Gastrocnemius medialis (tissue), 4 donors: ENCODE results near the gene TENT5C.

Experiments used
- POLR2A ChIP-seq, 2 donors: fragments of 450-650 bp; IDR thresholded peaks; one replicate each; pipeline ENCODE4 v1.6.1; 2017; ENCODE audit warnings: antibody characterized with exemption in 2 of 2, mild to moderate bottlenecking in 2 of 2, moderate library complexity in 2 of 2
- TF ChIP-seq, protein P1 (sequence below), 5 experiments: fragments of 450-650 bp in 3 of 5; fragments of 200-600 bp in 2 of 5; sonication (generic) in 2 of 5; IDR thresholded peaks in 4 of 5; conservative IDR thresholded peaks in 1 of 5; 1 replicate in 4 of 5; 2 replicates in 1 of 5; pipeline ENCODE4 v1.5.1; 2016 to 2019; ENCODE audit warnings: antibody characterized with exemption in 5 of 5, mild to moderate bottlenecking in 3 of 5, moderate library complexity in 3 of 5

DNA sequence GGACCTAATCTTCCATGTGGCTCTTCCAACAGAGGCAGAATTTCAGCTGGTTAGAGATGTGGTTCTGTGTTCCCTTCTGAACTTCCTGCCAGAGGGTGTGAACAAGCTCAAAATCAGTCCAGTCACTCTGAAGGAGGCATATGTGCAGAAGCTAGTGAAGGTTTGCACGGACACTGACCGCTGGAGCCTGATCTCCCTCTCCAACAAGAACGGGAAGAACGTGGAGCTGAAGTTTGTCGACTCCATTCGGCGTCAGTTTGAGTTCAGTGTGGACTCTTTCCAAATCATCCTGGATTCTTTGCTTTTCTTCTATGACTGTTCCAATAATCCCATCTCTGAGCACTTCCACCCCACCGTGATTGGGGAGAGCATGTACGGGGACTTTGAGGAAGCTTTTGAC is 17.3 kb downstream of the TENT5C start:
- TF ChIP-seq, protein P1, sequence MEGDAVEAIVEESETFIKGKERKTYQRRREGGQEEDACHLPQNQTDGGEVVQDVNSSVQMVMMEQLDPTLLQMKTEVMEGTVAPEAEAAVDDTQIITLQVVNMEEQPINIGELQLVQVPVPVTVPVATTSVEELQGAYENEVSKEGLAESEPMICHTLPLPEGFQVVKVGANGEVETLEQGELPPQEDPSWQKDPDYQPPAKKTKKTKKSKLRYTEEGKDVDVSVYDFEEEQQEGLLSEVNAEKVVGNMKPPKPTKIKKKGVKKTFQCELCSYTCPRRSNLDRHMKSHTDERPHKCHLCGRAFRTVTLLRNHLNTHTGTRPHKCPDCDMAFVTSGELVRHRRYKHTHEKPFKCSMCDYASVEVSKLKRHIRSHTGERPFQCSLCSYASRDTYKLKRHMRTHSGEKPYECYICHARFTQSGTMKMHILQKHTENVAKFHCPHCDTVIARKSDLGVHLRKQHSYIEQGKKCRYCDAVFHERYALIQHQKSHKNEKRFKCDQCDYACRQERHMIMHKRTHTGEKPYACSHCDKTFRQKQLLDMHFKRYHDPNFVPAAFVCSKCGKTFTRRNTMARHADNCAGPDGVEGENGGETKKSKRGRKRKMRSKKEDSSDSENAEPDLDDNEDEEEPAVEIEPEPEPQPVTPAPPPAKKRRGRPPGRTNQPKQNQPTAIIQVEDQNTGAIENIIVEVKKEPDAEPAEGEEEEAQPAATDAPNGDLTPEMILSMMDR (IDR thresholded peaks at IDR 0.05 in 4 of 5, conservative IDR thresholded peaks at IDR 0.05 in 1 of 5) = no peak
- TF ChIP-seq POLR2A (IDR thresholded peaks at IDR 0.05) = no peak
